ENCODE measurements around the gene CCNL2. TPM values are rescaled to one million over a fixed set of nuclear protein-coding genes. Genes with fewer than 3 reads are reported as not detected.
"Not testable (repeated sequence)": the region's sequence is repeated elsewhere in the genome, so short reads cannot be mapped to it uniquely, and the experiment has no call there.

The CCNL2 gene
- polyA plus RNA-seq, 3 donors = 183 to 230 (median 206) TPM

- DNase-seq (ENCODE audit: low read depth in 3 of 3, low spot score in 2 of 3) = no peak
Observed at GRCh38 chr1:1376551-1377226, 22.4 kb downstream of the CCNL2 start.

GRCh38 chr1:1374929-1375662 lies 24.0 kb downstream of the CCNL2 start, which contains the start of gene AURKAIP1:
AURKAIP1 (minus strand) TSS chr1:1375207; CDS start chr1:1374756, 451 bp downstream.
- DNase-seq (ENCODE audit: low read depth in 3 of 3, low spot score in 2 of 3) = peak; percentile 98 to 100 (median 100)

GRCh38 chr1:1374589-1374928 lies 24.6 kb downstream of the CCNL2 start:
- DNase-seq (ENCODE audit: low read depth in 3 of 3, low spot score in 2 of 3) = no peak

GRCh38 chr1:1373815-1374588 lies 25.1 kb downstream of the CCNL2 start:
- DNase-seq (ENCODE audit: low read depth in 3 of 3, low spot score in 2 of 3) = no peak

- no peak for DNase-seq (ENCODE audit: low read depth in 3 of 3, low spot score in 2 of 3)
Observed at GRCh38 chr1:1373051-1373814, 25.9 kb downstream of the CCNL2 start.

- no peak for DNase-seq (ENCODE audit: low read depth in 3 of 3, low spot score in 2 of 3)
Observed at GRCh38 chr1:1371746-1372711, 27.1 kb downstream of the CCNL2 start.

GRCh38 chr1:1371364-1371745 lies 27.8 kb downstream of the CCNL2 start:
- no peak for DNase-seq (ENCODE audit: low read depth in 3 of 3, low spot score in 2 of 3)

GRCh38 chr1:1370771-1371300 lies 28.3 kb downstream of the CCNL2 start:
- DNase-seq (ENCODE audit: low read depth in 3 of 3, low spot score in 2 of 3) = no peak

- DNase-seq (ENCODE audit: low read depth in 3 of 3, low spot score in 2 of 3) = not testable (repeated sequence)
Observed at GRCh38 chr1:1370094-1370493, 29.0 kb downstream of the CCNL2 start.

- DNase-seq (ENCODE audit: low read depth in 3 of 3, low spot score in 2 of 3) = no peak
Observed at GRCh38 chr1:1367315-1367714, 31.8 kb downstream of the CCNL2 start.

- DNase-seq (ENCODE audit: low read depth in 3 of 3, low spot score in 2 of 3) = no peak
Observed at GRCh38 chr1:1366699-1367066, 32.5 kb downstream of the CCNL2 start.

- DNase-seq (ENCODE audit: low read depth in 3 of 3, low spot score in 2 of 3) = no peak
Observed at GRCh38 chr1:1365875-1366698, 33.0 kb downstream of the CCNL2 start.

- no peak for DNase-seq (ENCODE audit: low read depth in 3 of 3, low spot score in 2 of 3)
Observed at GRCh38 chr1:1364266-1364665, 34.9 kb downstream of the CCNL2 start.

- DNase-seq (ENCODE audit: low read depth in 3 of 3, low spot score in 2 of 3) = no peak
Observed at GRCh38 chr1:1361982-1362423, 37.1 kb downstream of the CCNL2 start.

GRCh38 chr1:1361233-1361981 lies 37.7 kb downstream of the CCNL2 start:
- DNase-seq (ENCODE audit: low read depth in 3 of 3, low spot score in 2 of 3) = no peak

- DNase-seq (ENCODE audit: low read depth in 3 of 3, low spot score in 2 of 3) = no peak
Observed at GRCh38 chr1:1360506-1361169, 38.5 kb downstream of the CCNL2 start.
